A549 (cell line): ENCODE data around the gene GRK7. TPM values are rescaled to one million over a fixed set of nuclear protein-coding genes. Genes with fewer than 3 reads are reported as not detected.
A peak's percentile ranks its signal among the peaks of the same experiment; 100 is the strongest.

Experiments used
- ATAC-seq, 2 experiments: fragments of 200-7000 bp in 1 of 2; fragments of >200 bp in 1 of 2; cut with Nextera tagmentation in 1 of 2; cut with Tn5 transposase in 1 of 2; 3 replicates each; pipeline versions ENCODE4 v1.8.0 to v1.9.1; 2018 to 2020; ENCODE audit warnings: mild to moderate bottlenecking in 1 of 2, moderate library complexity in 1 of 2
- CTCF ChIA-PET: fragments of 300-600 bp; sonication (Branson Sonifier 250); formaldehyde crosslinking; extraction: SDS; loops from one replicate; lab custom pipeline; 2021; ENCODE audit warnings: antibody characterized with exemption, inconsistent platforms; lab: Yijun Ruan, JAX
- POLR2A ChIA-PET: fragments of 350-600 bp; formaldehyde crosslinking; extraction: SDS; loops from one replicate; lab custom pipeline; 2021; ENCODE audit warnings: antibody characterized with exemption, inconsistent platforms; lab: Yijun Ruan, JAX
- DNase-seq, 2 experiments: peaks; one replicate each; pipeline versions ENCODE4 v3.0.0 to v3.0.0-alpha.2; 2011 to 2016; ENCODE audit warnings: low read depth in 1 of 2, low spot score in 1 of 2
- FAIRE-seq: peaks from 2 replicates; lab custom pipeline; 2011; peaks lifted over from hg19 to GRCh38; lab: Jason Lieb, UNC
- H3K27ac ChIP-seq, 2 experiments: fragments of >200 bp; sonication (Bioruptor Twin); formaldehyde crosslinking; 3 replicates each; pipeline ENCODE4 v1.5.1; 2016 to 2017
- H3K4me1 ChIP-seq: fragments of >200 bp; sonication (Bioruptor Twin); formaldehyde crosslinking; 3 replicates; pipeline ENCODE4 v1.6.1; 2016
- H3K4me2 ChIP-seq: fragments of >200 bp; sonication (Bioruptor Twin); formaldehyde crosslinking; 3 replicates; pipeline ENCODE4 v1.6.1; 2016
- H3K4me3 ChIP-seq: fragments of >200 bp; sonication (Bioruptor Twin); formaldehyde crosslinking; 3 replicates; pipeline ENCODE4 v1.5.1; 2016
- H3K9me3 ChIP-seq: fragments of >200 bp; sonication (Bioruptor Twin); formaldehyde crosslinking; 3 replicates; pipeline ENCODE4 v1.6.1; 2016
- CBX2 ChIP-seq: fragments of 200-600 bp; sonication (generic); IDR thresholded peaks from 2 replicates; pipeline ENCODE4 v1.6.1; 2016; ENCODE audit warnings: low read depth, mild to moderate bottlenecking, borderline replicate concordance
- CBX8 ChIP-seq: fragments of 200-600 bp; sonication (generic); IDR thresholded peaks from 2 replicates; pipeline ENCODE4 v1.6.1; 2016
- ESRRA ChIP-seq: fragments of 150-350 bp; IDR thresholded peaks from 2 replicates; pipeline ENCODE4 v1.6.1; 2014; ENCODE audit warnings: mild to moderate bottlenecking, low read length, borderline replicate concordance
- FOSL2 ChIP-seq, 2 experiments: fragments of 450-650 bp in 1 of 2; fragments of >200 bp in 1 of 2; sonication (Bioruptor Twin) in 1 of 2; formaldehyde crosslinking; IDR thresholded peaks; 2 replicates each; pipeline versions ENCODE4 v1.5.0 to v1.6.1; 2016 to 2020; ENCODE audit warnings: mild to moderate bottlenecking in 1 of 2, moderate library complexity in 1 of 2
- FOXS1 ChIP-seq: fragments of 250-450 bp; sonication (Bioruptor Pico); IDR thresholded peaks from 2 replicates; pipeline ENCODE4 v1.5.0; 2020; ENCODE audit warnings: mild to moderate bottlenecking, moderate library complexity
- HEYL ChIP-seq: fragments of 250-450 bp; sonication (Bioruptor Pico); IDR thresholded peaks from 2 replicates; pipeline ENCODE4 v1.8.0; 2021; ENCODE audit warnings: mild to moderate bottlenecking, moderate library complexity
- HOXB5 ChIP-seq: fragments of 250-450 bp; sonication (Bioruptor Pico); IDR thresholded peaks from 2 replicates; pipeline ENCODE4 v1.5.0; 2020; ENCODE audit warnings: mild to moderate bottlenecking, moderate library complexity
- PHF8 ChIP-seq: fragments of 200-600 bp; sonication (generic); IDR thresholded peaks from 2 replicates; pipeline ENCODE4 v1.6.1; 2016; ENCODE audit warnings: low read depth, mild to moderate bottlenecking, antibody characterized with exemption, moderate library complexity, borderline replicate concordance
- POLR2A ChIP-seq: IDR thresholded peaks from 2 replicates; pipeline ENCODE4 v1.6.1; 2012; ENCODE audit warnings: mild to moderate bottlenecking, low read length
- POLR2AphosphoS2 ChIP-seq: conservative IDR thresholded peaks from 2 replicates; pipeline ENCODE4 v1.6.1; 2012; ENCODE audit warnings: low read length, improper control_type of control experiment, inconsistent platforms
- RARB ChIP-seq: fragments of 250-450 bp; sonication (Bioruptor Pico); IDR thresholded peaks from 2 replicates; pipeline ENCODE4 v1.8.0; 2021; ENCODE audit warnings: mild to moderate bottlenecking, moderate library complexity
- RCOR1 ChIP-seq: fragments of 150-350 bp; IDR thresholded peaks from 2 replicates; pipeline ENCODE4 v1.6.1; 2014; ENCODE audit warnings: antibody characterized with exemption, low read length, low read depth
- RFX5 ChIP-seq: fragments of 450-650 bp; IDR thresholded peaks from 2 replicates; pipeline ENCODE4 v1.7.1; 2014; ENCODE audit warnings: antibody characterized with exemption, mild to moderate bottlenecking, moderate library complexity
- RNF2 ChIP-seq: fragments of 200-600 bp; sonication (generic); IDR thresholded peaks from 2 replicates; pipeline ENCODE4 v1.6.1; 2016; ENCODE audit warnings: low read depth, mild to moderate bottlenecking, antibody characterized with exemption, moderate library complexity, borderline replicate concordance
- TP53 ChIP-seq: fragments of 250-450 bp; sonication (Bioruptor Pico); IDR thresholded peaks from 2 replicates; pipeline ENCODE4 v1.5.0; 2021; ENCODE audit warnings: mild to moderate bottlenecking, moderate library complexity
- ZC3H11A ChIP-seq: fragments of 450-650 bp; IDR thresholded peaks from 2 replicates; pipeline ENCODE4 v1.6.1; 2014; ENCODE audit warnings: antibody characterized with exemption, mild to moderate bottlenecking
- WGBS: methylation state at CpG from one replicate; pipeline ENCODE4 v1.1.6; 2017; ENCODE audit errors: missing lambda C conversion rate; 5-methylcytosine and 5-hydroxymethylcytosine counted together
- polyA plus RNA-seq, 4 experiments: library from polyadenylated mRNA; depleted of rRNA in 3 of 4; stranded (reverse); fragments of >200 nt; fragmentation: RNase III in 1 of 4; extraction: RNeasy Plus Mini Kit Qiagen cat#74134 plus additional on column Dnase treatment in 1 of 4; gene quantifications; 2 replicates in 3 of 4; 3 replicates in 1 of 4; pipeline ENCODE4 v1.2.3, GENCODE V29; 2011 to 2017
- TF ChIP-seq, protein P1 (sequence below): IDR thresholded peaks from 2 replicates; pipeline ENCODE4 v1.6.1; 2012
- TF ChIP-seq, protein P2 (sequence below): fragments of >200 bp; sonication (Bioruptor Twin); formaldehyde crosslinking; IDR thresholded peaks from 2 replicates; pipeline ENCODE4 v1.6.1; 2016
- TF ChIP-seq, protein P3 (sequence below): fragments of >200 bp; sonication (Bioruptor Twin); formaldehyde crosslinking; IDR thresholded peaks from 3 replicates; pipeline ENCODE4 v1.6.1; 2016

Gene GRK7
- polyA plus RNA-seq, 2 of the 4 experiments (the other 2 are of a cell fraction), result 0.03 TPM; not detected in 1

DNA sequence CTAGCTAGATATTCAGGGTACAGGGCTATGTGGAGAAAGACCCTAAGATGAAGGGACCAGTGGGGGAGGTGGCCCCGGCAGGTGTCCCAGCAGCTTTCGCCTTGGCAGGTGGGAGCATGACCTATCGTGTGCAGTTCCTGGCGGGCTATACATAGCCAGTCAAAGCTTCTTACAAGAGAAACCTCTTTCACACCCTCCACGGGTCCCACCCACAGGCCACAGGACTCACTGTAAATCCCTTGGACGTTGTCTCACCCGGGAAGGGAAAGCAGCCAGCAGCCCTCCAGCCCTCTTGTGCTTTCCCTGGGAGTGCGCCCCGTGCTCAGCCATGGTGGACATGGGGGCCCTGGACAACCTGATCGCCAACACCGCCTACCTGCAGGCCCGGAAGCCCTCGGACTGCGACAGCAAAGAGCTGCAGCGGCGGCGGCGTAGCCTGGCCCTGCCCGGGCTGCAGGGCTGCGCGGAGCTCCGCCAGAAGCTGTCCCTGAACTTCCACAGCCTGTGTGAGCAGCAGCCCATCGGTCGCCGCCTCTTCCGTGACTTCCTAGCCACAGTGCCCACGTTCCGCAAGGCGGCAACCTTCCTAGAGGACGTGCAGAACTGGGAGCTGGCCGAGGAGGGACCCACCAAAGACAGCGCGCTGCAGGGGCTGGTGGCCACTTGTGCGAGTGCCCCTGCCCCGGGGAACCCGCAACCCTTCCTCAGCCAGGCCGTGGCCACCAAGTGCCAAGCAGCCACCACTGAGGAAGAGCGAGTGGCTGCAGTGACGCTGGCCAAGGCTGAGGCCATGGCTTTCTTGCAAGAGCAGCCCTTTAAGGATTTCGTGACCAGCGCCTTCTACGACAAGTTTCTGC, 15.0 kb downstream of the GRK7 start (continued):
- TF ChIP-seq, protein P1, sequence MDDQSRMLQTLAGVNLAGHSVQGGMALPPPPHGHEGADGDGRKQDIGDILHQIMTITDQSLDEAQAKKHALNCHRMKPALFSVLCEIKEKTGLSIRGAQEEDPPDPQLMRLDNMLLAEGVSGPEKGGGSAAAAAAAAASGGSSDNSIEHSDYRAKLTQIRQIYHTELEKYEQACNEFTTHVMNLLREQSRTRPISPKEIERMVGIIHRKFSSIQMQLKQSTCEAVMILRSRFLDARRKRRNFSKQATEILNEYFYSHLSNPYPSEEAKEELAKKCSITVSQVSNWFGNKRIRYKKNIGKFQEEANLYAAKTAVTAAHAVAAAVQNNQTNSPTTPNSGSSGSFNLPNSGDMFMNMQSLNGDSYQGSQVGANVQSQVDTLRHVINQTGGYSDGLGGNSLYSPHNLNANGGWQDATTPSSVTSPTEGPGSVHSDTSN, result no peak
- TF ChIP-seq RFX5, result no peak
- TF ChIP-seq PHF8, result no peak
- TF ChIP-seq RARB (CRISPR knock-in tag), result no peak
- no peak for TF ChIP-seq HEYL (CRISPR knock-in tag)
- no peak for TF ChIP-seq ESRRA
- no peak for TF ChIP-seq TP53 (CRISPR knock-in tag)
- TF ChIP-seq RCOR1, result no peak
- TF ChIP-seq, protein P2, sequence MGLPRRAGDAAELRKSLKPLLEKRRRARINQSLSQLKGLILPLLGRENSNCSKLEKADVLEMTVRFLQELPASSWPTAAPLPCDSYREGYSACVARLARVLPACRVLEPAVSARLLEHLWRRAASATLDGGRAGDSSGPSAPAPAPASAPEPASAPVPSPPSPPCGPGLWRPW, result no peak
- no peak for TF ChIP-seq POLR2A

DNA sequence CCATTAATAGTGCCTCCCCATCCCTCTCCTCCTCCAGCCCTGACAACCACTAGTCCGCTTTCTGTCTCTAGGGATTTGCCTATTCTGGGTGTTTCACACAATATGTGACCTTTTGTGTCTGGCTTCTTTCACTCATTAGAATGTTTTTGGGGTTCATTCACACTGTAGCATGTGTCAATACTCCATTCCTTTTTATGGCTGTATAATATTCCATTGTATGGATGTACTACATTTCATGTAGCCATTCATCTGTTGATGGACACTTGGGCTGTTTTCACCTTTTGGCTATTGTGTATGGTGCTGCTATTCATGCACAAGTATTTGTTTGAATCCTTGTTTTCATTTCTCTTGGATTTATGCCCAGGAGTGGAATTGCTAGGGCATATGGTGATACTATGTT, 16.5 kb downstream of the GRK7 start:
- CTCF ChIA-PET, result no interaction called here
- Histone ChIP-seq H3K27ac (no peak overlapping the region), H3K9me3 (no peaks in the 10 kb centered on the region; the same call in 2 of the 3 replicates), H3K4me1 (no peaks in the 10 kb centered on the region), H3K4me2 (no peak overlapping the region), H3K4me3 (no peak overlapping the region)
- WGBS, result 93% methylated on average over 1 of the region's 1 CpG
- POLR2A ChIA-PET, result no interaction called here
- DNase-seq (no peak), ATAC-seq (no peak), FAIRE-seq (no peak)
- no peak for TF ChIP-seq POLR2AphosphoS2
- TF ChIP-seq, protein P3, sequence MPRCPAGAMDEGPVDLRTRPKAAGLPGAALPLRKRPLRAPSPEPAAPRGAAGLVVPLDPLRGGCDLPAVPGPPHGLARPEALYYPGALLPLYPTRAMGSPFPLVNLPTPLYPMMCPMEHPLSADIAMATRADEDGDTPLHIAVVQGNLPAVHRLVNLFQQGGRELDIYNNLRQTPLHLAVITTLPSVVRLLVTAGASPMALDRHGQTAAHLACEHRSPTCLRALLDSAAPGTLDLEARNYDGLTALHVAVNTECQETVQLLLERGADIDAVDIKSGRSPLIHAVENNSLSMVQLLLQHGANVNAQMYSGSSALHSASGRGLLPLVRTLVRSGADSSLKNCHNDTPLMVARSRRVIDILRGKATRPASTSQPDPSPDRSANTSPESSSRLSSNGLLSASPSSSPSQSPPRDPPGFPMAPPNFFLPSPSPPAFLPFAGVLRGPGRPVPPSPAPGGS, result no peak

DNA sequence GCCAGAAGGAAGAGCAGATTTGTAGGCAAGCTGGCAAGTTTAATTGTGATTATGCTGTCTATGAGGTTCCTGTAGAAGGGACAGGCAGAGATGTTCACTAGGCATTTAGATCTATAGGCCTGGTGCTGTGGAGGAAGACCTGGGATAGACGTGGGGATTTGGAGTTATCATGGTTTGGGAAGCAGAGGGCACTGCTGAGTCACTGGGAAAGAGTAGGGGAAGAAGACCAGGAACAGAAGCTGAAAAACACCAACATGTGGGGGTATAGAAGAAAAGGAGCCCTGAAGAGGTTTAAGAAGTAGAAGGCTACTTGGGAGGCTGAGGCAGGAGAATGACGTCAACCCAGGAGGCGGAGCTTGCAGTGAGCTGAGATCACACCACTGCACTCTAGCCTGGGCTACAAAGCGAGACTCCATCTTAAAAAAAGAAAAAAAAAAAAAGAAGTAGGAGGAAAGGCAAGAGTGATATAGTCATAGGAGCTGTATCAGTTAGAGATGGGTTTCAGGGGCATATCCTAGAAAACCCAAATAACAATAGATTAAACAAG, 19.3 kb downstream of the GRK7 start:
- POLR2A ChIA-PET, result no interaction called here
- FAIRE-seq, result no peak
- no peak overlapping the region for H3K4me3 ChIP-seq
- H3K4me2 ChIP-seq, result no peak overlapping the region
- CTCF ChIA-PET, result no interaction called here
- peak in 1 of 2 experiments; percentile 56; a peak in 1 of 6 replicates for ATAC-seq
- no peaks in the 10 kb centered on the region for H3K4me1 ChIP-seq
- H3K9me3 ChIP-seq, result no peaks in the 10 kb centered on the region; the same call in 2 of the 3 replicates
- 33% methylated on average over 4 of the region's 4 CpGs for WGBS
- H3K27ac ChIP-seq, result no peak overlapping the region
- no peak for TF ChIP-seq CBX2
- TF ChIP-seq FOXS1 (CRISPR knock-in tag), result no peak
- no peak for TF ChIP-seq HOXB5 (CRISPR knock-in tag)
- no peak for TF ChIP-seq RFX5
- no peak for TF ChIP-seq ZC3H11A
- no peak for TF ChIP-seq POLR2AphosphoS2
- TF ChIP-seq FOSL2 (IDR thresholded peaks at IDR 0.05), result no peak
- no peak for TF ChIP-seq FOSL2 (CRISPR knock-in tag; IDR thresholded peaks at IDR 0.05)
- TF ChIP-seq RNF2, result no peak
- peak in 1 of 2 experiments; percentile 22 for DNase-seq

DNA sequence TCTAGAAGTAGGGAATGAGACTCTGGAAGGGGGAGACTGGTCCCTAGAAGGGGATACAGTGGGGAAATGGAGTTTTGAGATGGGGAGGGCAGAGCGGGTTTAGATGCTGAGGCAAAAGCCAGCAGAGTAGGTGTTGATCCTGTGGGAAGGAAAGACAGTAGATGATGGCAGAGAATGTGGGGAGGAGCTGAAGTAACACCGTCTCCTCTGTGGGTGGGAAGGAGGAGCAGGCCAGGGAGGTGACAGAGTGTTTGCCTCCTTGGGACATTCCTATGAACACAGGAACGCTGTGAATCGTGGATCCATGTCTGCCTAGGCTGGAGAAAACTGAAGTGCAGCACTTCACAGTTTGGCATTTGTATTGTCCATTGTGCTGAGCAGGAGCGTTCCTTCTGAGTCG, 20.4 kb downstream of the GRK7 start:
- ATAC-seq (0 out of 6 replicates have a peak, but pooled peaks of 1 of the 2 experiments have one; percentile 26), FAIRE-seq (no peak), DNase-seq (no peak)
- no peaks in the 10 kb centered on the region for H3K4me1 ChIP-seq
- ChIA-PET CTCF (interaction anchor here (0.6 kb wide), 1 partner anchor 113 kb away, joined by 3 read pairs; no protein-coding TSS in a partner anchor), POLR2A (no interaction called here)
- H3K9me3 ChIP-seq, result no peaks in the 10 kb centered on the region; the same call in 2 of the 3 replicates
- H3K4me2 ChIP-seq, result no peak overlapping the region
- H3K27ac ChIP-seq, result no peak overlapping the region
- no peak overlapping the region for H3K4me3 ChIP-seq
- 68% methylated on average over 6 of the region's 6 CpGs for WGBS
- TF ChIP-seq FOXS1 (CRISPR knock-in tag) (no peak), CBX8 (no peak), HEYL (CRISPR knock-in tag) (no peak)
- TF ChIP-seq, protein P2, result no peak
- TF ChIP-seq, protein P1, result no peak
